HepG2 (cell line): ENCODE results near the gene HPCAL4. TPM values are rescaled to one million over a fixed set of nuclear protein-coding genes. Genes with fewer than 3 reads are reported as not detected.

Experiments used
- ATAC-seq: fragments of 200-7000 bp; cut with Tn5 transposase; 3 replicates; pipeline ENCODE4 v1.9.1; 2020; ENCODE audit warnings: mild to moderate bottlenecking, moderate library complexity
- BruUV-seq: library from RNA; stranded (reverse); fragments of 400-500 nt; replicated peaks from 2 replicates; lab custom pipeline; 2021; lab: Mats Ljungman, UMichigan
- CTCF ChIA-PET: fragments of 300-600 bp; formaldehyde crosslinking; extraction: SDS; loops from one replicate; lab custom pipeline; 2021; ENCODE audit warnings: low total read pairs, inconsistent platforms, low intra/inter-chr PET ratio; lab: Yijun Ruan, JAX
- POLR2A ChIA-PET: fragments of 350-600 bp; sonication (Branson Sonifier 250); formaldehyde crosslinking; loops from one replicate; lab custom pipeline; 2020; ENCODE audit warnings: antibody characterized with exemption, inconsistent platforms; lab: Yijun Ruan, JAX
- DNase-seq: peaks from one replicate; pipeline ENCODE4 v3.0.0-alpha.2; 2015; ENCODE audit warnings: low spot score
- FAIRE-seq: peaks from 3 replicates; lab custom pipeline; 2011; peaks lifted over from hg19 to GRCh38; lab: Jason Lieb, UNC
- H2AFZ ChIP-seq: one replicate; pipeline ENCODE4 v1.6.1; 2011; ENCODE audit warnings: low read length, inconsistent platforms
- H3K27ac ChIP-seq: fragments of 300-600 bp; 3 replicates; pipeline ENCODE4 v1.8.0; 2011; ENCODE audit warnings: mixed run types, mild to moderate bottlenecking, mixed read lengths, low read length, inconsistent platforms; ENCODE audit not compliant: insufficient read depth; ENCODE audit errors: extremely low read length
- H3K27me3 ChIP-seq, 2 experiments: fragments of 200-600 bp in 1 of 2; 2 replicates in 1 of 2; 3 replicates in 1 of 2; pipeline versions ENCODE4 v1.6.0 to v1.8.0; 2011; ENCODE audit warnings: low read length in 2 of 2, mild to moderate bottlenecking in 2 of 2, moderate library complexity in 2 of 2, inconsistent platforms in 1 of 2; ENCODE audit not compliant: insufficient read depth in 2 of 2, control insufficient read depth in 1 of 2
- H3K36me3 ChIP-seq, 2 experiments: fragments of 200-600 bp in 1 of 2; replicated peaks in 1 of 2; 2 replicates in 1 of 2; 3 replicates in 1 of 2; pipeline versions ENCODE4 v1.5.1 to v1.8.0; 2011; ENCODE audit warnings: low read length in 2 of 2, inconsistent platforms in 1 of 2; ENCODE audit not compliant: insufficient read depth in 2 of 2, control insufficient read depth in 1 of 2
- H3K4me1 ChIP-seq: 2 replicates; pipeline ENCODE4 v1.5.1; 2012; ENCODE audit warnings: low read length, inconsistent platforms; ENCODE audit not compliant: insufficient read depth
- H3K4me2 ChIP-seq: 2 replicates; pipeline ENCODE4 v1.6.0; 2011; ENCODE audit warnings: low read depth, low read length, inconsistent platforms
- H3K4me3 ChIP-seq, 3 experiments: fragments of 200-600 bp in 1 of 3; sonication (generic), shearing (Covaris generic) in 1 of 3; replicated peaks in 1 of 3; 2 replicates each; pipeline ENCODE4 v1.5.1; 2011 to 2016; ENCODE audit warnings: low read length in 3 of 3, inconsistent platforms in 2 of 3, low read depth in 2 of 3, mild to moderate bottlenecking in 2 of 3, control low read depth in 1 of 3, mixed read lengths in 1 of 3; ENCODE audit not compliant: insufficient read depth in 1 of 3
- H3K79me2 ChIP-seq: one replicate; pipeline ENCODE4 v1.6.1; 2011; ENCODE audit warnings: low read length, inconsistent platforms; ENCODE audit not compliant: insufficient read depth
- H3K9ac ChIP-seq: 2 replicates; pipeline ENCODE4 v1.6.0; 2011; ENCODE audit warnings: mild to moderate bottlenecking, low read depth, low read length, inconsistent platforms; ENCODE audit not compliant: insufficient read depth
- H3K9me3 ChIP-seq: 2 replicates; pipeline ENCODE4 v1.5.1; 2012; ENCODE audit warnings: mild to moderate bottlenecking, low read length
- H4K20me1 ChIP-seq: 2 replicates; pipeline ENCODE4 v1.6.0; 2011; ENCODE audit warnings: inconsistent platforms, mild to moderate bottlenecking, low read length, moderate library complexity; ENCODE audit not compliant: insufficient read depth
- EP300 ChIP-seq, 3 experiments: sonication (generic) in 1 of 3; formaldehyde crosslinking in 1 of 3; IDR thresholded peaks; 2 replicates each; pipeline versions ENCODE4 v1.5.1 to v1.6.1; 2011 to 2020; ENCODE audit warnings: low read depth in 2 of 3, low read length in 2 of 3, borderline replicate concordance in 1 of 3, improper control_type of control experiment in 1 of 3, mild to moderate bottlenecking in 1 of 3, missing genetic modification reagents in 1 of 3, moderate library complexity in 1 of 3
- PCBP2 ChIP-seq: fragments of 200-400 bp; formaldehyde crosslinking; optimal IDR thresholded peaks from 2 replicates; pipeline ENCODE3; 2018; ENCODE audit warnings: low read length, low read depth; ENCODE audit not compliant: poor library complexity, severe bottlenecking
- RFX1 ChIP-seq: fragments of 450-650 bp; IDR thresholded peaks from 2 replicates; pipeline ENCODE4 v1.6.1; 2017
- SUZ12 ChIP-seq: fragments of 150-350 bp; IDR thresholded peaks from 2 replicates; pipeline ENCODE4 v1.6.1; 2014; ENCODE audit warnings: low read depth, low read length
- TBX3 ChIP-seq: fragments of 450-650 bp; IDR thresholded peaks from 2 replicates; pipeline ENCODE4 v1.6.1; 2017; ENCODE audit warnings: antibody characterized with exemption, mild to moderate bottlenecking, inconsistent platforms, borderline replicate concordance
- TCF7L2 ChIP-seq: IDR thresholded peaks from 2 replicates; pipeline ENCODE4 v1.6.1; 2011; ENCODE audit warnings: mild to moderate bottlenecking, low read depth, low read length, moderate library complexity
- ZNF20 ChIP-seq: sonication (generic); formaldehyde crosslinking; IDR thresholded peaks from 2 replicates; pipeline ENCODE4 v1.4.0; 2020; ENCODE audit warnings: mild to moderate bottlenecking, moderate library complexity, missing genetic modification reagents
- ZNF24 ChIP-seq: fragments of 450-650 bp; IDR thresholded peaks from 2 replicates; pipeline ENCODE4 v1.6.1; 2017; ENCODE audit warnings: antibody characterized with exemption, mild to moderate bottlenecking
- ZNF772 ChIP-seq: sonication (generic); formaldehyde crosslinking; IDR thresholded peaks from 2 replicates; pipeline ENCODE4 v1.5.0; 2020; ENCODE audit warnings: mild to moderate bottlenecking, missing genetic modification reagents
- WGBS: methylation state at CpG from one replicate; pipeline ENCODE4 v1.1.6; 2017; ENCODE audit warnings: low lambda C conversion rate; 5-methylcytosine and 5-hydroxymethylcytosine counted together
- in situ Hi-C: cut with HindIII; loops from 2 replicates; pipeline ENCODE4 v1.10.0; 2017; ENCODE audit warnings: low pct_unique_long_range_greater_than_20kb; ENCODE audit not compliant: extremely low pct_ligation_motif_present
- intact Hi-C: fragments of 100-400 bp; cut with micrococcal nuclease; formaldehyde crosslinking; loops from one replicate; pipeline ENCODE4 v1.10.0; 2022; ENCODE audit not compliant: unreplicated experiment
- polyA plus RNA-seq, 8 experiments: library from polyadenylated mRNA; depleted of rRNA in 3 of 8; stranded (reverse) in 7 of 8; unstranded in 1 of 8; fragments of >200 nt; fragmentation: Illumina TruSeq in 4 of 8; extraction: Trizol in 4 of 8; gene quantifications; 2 replicates each; pipeline versions ENCODE4 v1.2.1 to v1.2.3, GENCODE V29; 2011 to 2016; ENCODE audit warnings: low read depth in 4 of 8, missing spikeins in 1 of 8, mixed read lengths in 1 of 8; ENCODE audit not compliant: insufficient read depth in 1 of 8
- total RNA-seq, 5 experiments: library from RNA; depleted of rRNA; stranded (reverse); fragments of >200 nt; fragmentation: Illumina TruSeq; extraction: Trizol; gene quantifications; 2 replicates each; pipeline ENCODE4 v1.2.3, GENCODE V29; 2016; ENCODE audit warnings: low read depth in 1 of 5

HPCAL4 gene
- total and polyA plus RNA-seq, 2 of the 13 experiments (the other 11 are each of a cell fraction or from before 2014, with no cell fraction given): not detected

- Histone ChIP-seq H2AFZ (no peak overlapping the region), H3K4me1 (no peaks in the 10 kb centered on the region), H3K79me2 (no peaks in the 10 kb centered on the region), H3K27ac (no peak overlapping the region), H3K27me3 (peaks cover 0 to 52% of the 10 kb centered on the region in 2 experiments; a peak in 3 of 5 replicates), H3K36me3 (no peaks in the 10 kb centered on the region), H3K4me3 (no peak overlapping the region), H3K9ac (no peak overlapping the region), H3K4me2 (no peak overlapping the region), H3K9me3 (no peaks in the 10 kb centered on the region), H4K20me1 (no peaks in the 10 kb centered on the region)
- BruUV-seq: no TSS peak
- no peak for ATAC-seq
- FAIRE-seq: no peak
- intact Hi-C loops (loop anchor here (1.0 to 2.0 kb wide), 2 partner anchors 26 to 48 kb away; no protein-coding TSS in a partner anchor), in situ Hi-C loops (no loop called here)
- 0% methylated on average over 1 of the region's 1 CpG for WGBS
- ChIA-PET POLR2A (no interaction called here), CTCF (no interaction called here)
- no peak for TF ChIP-seq TBX3
- TF ChIP-seq PCBP2: no peak
- no peak for TF ChIP-seq ZNF772 (CRISPR knock-in tag)
- TF ChIP-seq TCF7L2: no peak
- TF ChIP-seq SUZ12: no peak
- peak; percentile 19; the same call in 1 of the 2 replicates for TF ChIP-seq RFX1
- no peak for TF ChIP-seq ZNF24
- no peak for DNase-seq
Measured at GRCh38 chr1:39662861-39663260, 28.4 kb downstream of the HPCAL4 start.

- ATAC-seq (no peak), FAIRE-seq (no peak), DNase-seq (no peak)
- ChIA-PET CTCF (no interaction called here), POLR2A (no interaction called here)
- no TSS peak for BruUV-seq
- Histone ChIP-seq H3K36me3 (no peaks in the 10 kb centered on the region), H3K9me3 (no peaks in the 10 kb centered on the region), H4K20me1 (no peaks in the 10 kb centered on the region), H3K27ac (no peak overlapping the region), H3K4me1 (no peaks in the 10 kb centered on the region), H3K4me2 (no peak overlapping the region), H3K4me3 (no peak overlapping the region), H3K27me3 (peaks cover 0 to 48% of the 10 kb centered on the region in 2 experiments; a peak in 2 of 5 replicates), H3K79me2 (no peaks in the 10 kb centered on the region), H3K9ac (no peak overlapping the region), H2AFZ (no peak overlapping the region)
- TF ChIP-seq EP300 (IDR thresholded peaks at IDR 0.05; ENCODE audit: low read depth in 2 of 2, low read length in 2 of 2) (no peak), EP300 (CRISPR knock-in tag; IDR thresholded peaks at IDR 0.05; ENCODE audit: borderline replicate concordance) (no peak), ZNF20 (no peak)
- intact Hi-C loops (no loop called here), in situ Hi-C loops (no loop called here)
- 6% methylated on average over 5 of the region's 5 CpGs for WGBS
Measured at GRCh38 chr1:39659538-39659937, 31.7 kb downstream of the HPCAL4 start.
